Osteoblast (primary cell): ENCODE data around the gene PJVK. TPM values are rescaled to one million over a fixed set of nuclear protein-coding genes. Genes with fewer than 3 reads are reported as not detected.
A peak's percentile ranks its signal among the peaks of the same experiment; 100 is the strongest.

Experiments used
- DNase-seq: peaks from one replicate; pipeline ENCODE4 v3.0.0; 2011; ENCODE audit warnings: low spot score, mixed read lengths; ENCODE audit not compliant: insufficient read length; ENCODE audit errors: missing footprints
- H2AFZ ChIP-seq: 2 replicates; pipeline ENCODE4 v1.6.0; 2011; ENCODE audit warnings: mild to moderate bottlenecking, low read length
- H3K27ac ChIP-seq: 2 replicates; pipeline ENCODE4 v1.5.1; 2011; ENCODE audit warnings: mild to moderate bottlenecking, low read depth, low read length, moderate library complexity
- H3K27me3 ChIP-seq: 2 replicates; pipeline ENCODE4 v1.6.0; 2012; ENCODE audit warnings: mild to moderate bottlenecking, control low read depth, inconsistent platforms, low read length, moderate library complexity; ENCODE audit not compliant: insufficient read depth
- H3K36me3 ChIP-seq: 2 replicates; pipeline ENCODE4 v1.5.1; 2011; ENCODE audit warnings: mild to moderate bottlenecking, low read length, control low read depth, moderate library complexity; ENCODE audit not compliant: insufficient read depth
- H3K4me1 ChIP-seq: 2 replicates; pipeline ENCODE4 v1.5.1; 2011; ENCODE audit warnings: mild to moderate bottlenecking, low read length, control low read depth, moderate library complexity; ENCODE audit not compliant: insufficient read depth
- H3K4me2 ChIP-seq: 2 replicates; pipeline ENCODE4 v1.6.0; 2011; ENCODE audit warnings: mild to moderate bottlenecking, low read length; ENCODE audit not compliant: insufficient read depth
- H3K4me3 ChIP-seq: fragments of 200-600 bp; sonication (generic); 3 replicates; pipeline ENCODE4 v1.5.1; 2012; ENCODE audit warnings: mild to moderate bottlenecking, low read length, inconsistent platforms; ENCODE audit not compliant: insufficient read depth
- H3K79me2 ChIP-seq: 2 replicates; pipeline ENCODE4 v1.6.0; 2012; ENCODE audit warnings: mild to moderate bottlenecking, low read length, control low read depth, inconsistent platforms; ENCODE audit not compliant: insufficient read depth
- H3K9me3 ChIP-seq: 2 replicates; pipeline ENCODE4 v1.5.1; 2011; ENCODE audit warnings: low read depth, low read length, control low read depth
- H4K20me1 ChIP-seq: 2 replicates; pipeline ENCODE4 v1.6.0; 2012; ENCODE audit warnings: mild to moderate bottlenecking, low read length, control low read depth; ENCODE audit not compliant: insufficient read depth
- total RNA-seq: library from RNA; depleted of rRNA; stranded (reverse); fragments of >200 nt; gene quantifications from 2 replicates; pipeline ENCODE4 v1.2.3, GENCODE V29; 2012
- TF ChIP-seq, protein P1 (sequence below): IDR thresholded peaks from 2 replicates; pipeline ENCODE4 v1.5.1; 2011; ENCODE audit warnings: mild to moderate bottlenecking, low read depth, low read length, moderate library complexity; ENCODE audit errors: extremely low read depth

Gene PJVK
- total RNA-seq, 1 donor: 2.5 TPM

DNA sequence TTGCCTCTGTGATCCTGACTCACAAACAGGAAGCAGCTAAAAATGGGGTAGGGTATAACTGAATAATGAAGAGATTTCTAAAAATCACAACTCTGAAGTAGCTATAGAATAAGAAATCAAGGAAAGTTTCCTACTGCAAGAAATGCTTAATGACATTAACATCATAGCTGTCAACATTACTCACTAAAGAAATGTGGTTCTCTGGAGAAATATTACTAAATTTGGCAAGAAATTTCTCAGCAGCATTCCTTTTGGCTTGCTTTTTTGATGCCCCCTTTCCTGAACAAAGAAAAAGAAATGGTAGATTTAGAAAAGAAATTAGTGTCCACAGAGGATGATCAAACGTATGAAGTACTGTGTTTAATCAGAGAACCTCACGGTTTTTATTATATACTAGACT lies 9.8 kb upstream of the PJVK start:
- Histone ChIP-seq H3K4me1 (no peaks in the 10 kb centered on the region), H3K27ac (peak overlapping the region; percentile 1), H3K9me3 (no peaks in the 10 kb centered on the region), H3K4me3 (no peak overlapping the region), H3K36me3 (peaks cover 67% of the 10 kb centered on the region), H3K4me2 (no peak overlapping the region), H4K20me1 (no peaks in the 10 kb centered on the region), H2AFZ (no peak overlapping the region), H3K79me2 (peaks cover 15% of the 10 kb centered on the region), H3K27me3 (no peaks in the 10 kb centered on the region)
- TF ChIP-seq, protein P1, sequence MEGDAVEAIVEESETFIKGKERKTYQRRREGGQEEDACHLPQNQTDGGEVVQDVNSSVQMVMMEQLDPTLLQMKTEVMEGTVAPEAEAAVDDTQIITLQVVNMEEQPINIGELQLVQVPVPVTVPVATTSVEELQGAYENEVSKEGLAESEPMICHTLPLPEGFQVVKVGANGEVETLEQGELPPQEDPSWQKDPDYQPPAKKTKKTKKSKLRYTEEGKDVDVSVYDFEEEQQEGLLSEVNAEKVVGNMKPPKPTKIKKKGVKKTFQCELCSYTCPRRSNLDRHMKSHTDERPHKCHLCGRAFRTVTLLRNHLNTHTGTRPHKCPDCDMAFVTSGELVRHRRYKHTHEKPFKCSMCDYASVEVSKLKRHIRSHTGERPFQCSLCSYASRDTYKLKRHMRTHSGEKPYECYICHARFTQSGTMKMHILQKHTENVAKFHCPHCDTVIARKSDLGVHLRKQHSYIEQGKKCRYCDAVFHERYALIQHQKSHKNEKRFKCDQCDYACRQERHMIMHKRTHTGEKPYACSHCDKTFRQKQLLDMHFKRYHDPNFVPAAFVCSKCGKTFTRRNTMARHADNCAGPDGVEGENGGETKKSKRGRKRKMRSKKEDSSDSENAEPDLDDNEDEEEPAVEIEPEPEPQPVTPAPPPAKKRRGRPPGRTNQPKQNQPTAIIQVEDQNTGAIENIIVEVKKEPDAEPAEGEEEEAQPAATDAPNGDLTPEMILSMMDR: no peak
- no peak for DNase-seq

DNA sequence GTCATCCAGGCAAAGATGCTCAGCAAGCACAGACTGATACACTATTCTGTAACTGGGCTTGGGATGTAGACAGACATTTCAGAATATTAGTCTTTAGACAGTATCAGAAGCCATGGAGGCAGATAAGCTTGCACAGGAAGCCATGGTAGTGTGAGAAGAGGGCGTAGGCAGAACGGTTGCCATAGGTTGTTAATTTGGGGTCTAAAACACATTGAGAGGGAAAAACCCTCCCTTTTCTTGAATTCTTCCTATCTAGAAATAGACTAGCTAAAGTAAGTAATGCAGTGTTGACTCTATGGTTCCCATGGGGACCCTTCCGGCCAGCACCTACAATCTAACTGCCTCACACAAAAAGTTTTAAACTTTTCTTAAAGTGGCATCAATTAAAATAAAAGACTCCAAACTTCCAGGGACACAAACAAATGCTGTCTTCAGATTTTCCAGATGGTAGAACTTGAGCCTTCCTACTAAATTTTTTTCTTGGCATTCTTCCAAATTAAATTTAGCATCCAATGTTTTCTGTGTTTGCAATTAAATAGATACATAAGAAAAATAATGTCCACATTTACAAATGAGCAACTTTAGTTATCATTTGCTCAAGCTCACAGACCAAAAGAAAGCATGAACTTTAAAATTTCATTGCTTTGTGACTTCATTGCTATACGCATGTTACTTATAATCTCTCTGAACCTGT lies 2.1 kb upstream of the PJVK start:
- H3K79me2 ChIP-seq: peaks cover 48% of the 10 kb centered on the region
- DNase-seq: no peak

DNA sequence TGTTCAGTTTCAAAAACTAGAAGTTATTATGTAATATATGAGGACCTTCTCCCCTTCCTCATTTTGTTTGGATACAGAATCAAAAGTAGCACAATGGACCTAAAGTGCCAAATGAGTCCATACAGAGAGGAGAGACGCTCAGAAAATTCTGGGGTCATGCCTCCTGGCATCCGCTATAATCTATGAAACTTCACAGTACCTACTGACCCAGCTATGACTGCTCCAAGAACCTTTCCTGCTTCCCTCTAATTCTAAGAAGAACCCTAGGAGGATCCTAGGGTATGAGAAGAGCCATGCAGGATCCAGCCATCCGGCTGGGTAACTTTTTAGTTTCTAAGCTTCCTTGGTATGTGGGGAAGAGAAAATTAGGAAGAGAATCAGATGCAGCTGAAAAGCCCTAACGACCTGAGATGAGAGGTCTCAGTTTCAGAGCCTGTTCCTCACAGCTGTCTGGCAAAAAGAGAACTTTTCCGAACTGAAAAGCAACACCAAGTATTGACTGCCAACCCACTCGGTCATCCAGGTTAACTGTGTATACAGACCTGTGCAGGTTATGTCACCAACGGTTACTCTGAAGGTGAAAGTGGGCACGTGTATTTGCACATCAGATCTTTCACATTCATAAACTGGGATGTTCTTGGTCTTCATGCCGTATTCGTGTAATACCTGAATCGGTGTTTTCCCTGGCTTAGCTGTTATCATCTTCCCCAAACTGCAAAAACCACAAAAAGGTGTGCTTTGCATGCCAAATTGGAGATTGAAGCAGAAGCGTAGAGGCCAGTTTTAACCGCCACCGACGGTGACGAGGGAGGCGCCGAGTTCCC lies 1.3 kb upstream of the PJVK start:
- DNase-seq: peak; percentile 58
- Histone ChIP-seq H3K27me3 (no peaks in the 10 kb centered on the region), H3K36me3 (peaks cover 31% of the 10 kb centered on the region), H3K9me3 (no peaks in the 10 kb centered on the region), H3K79me2 (peaks cover 47% of the 10 kb centered on the region), H3K27ac (peak overlapping the region; percentile 88), H2AFZ (peak overlapping the region; percentile 69), H3K4me3 (peak overlapping the region; percentile 94), H3K4me2 (peak overlapping the region; percentile 99), H4K20me1 (peaks cover 7% of the 10 kb centered on the region), H3K4me1 (peaks cover 17% of the 10 kb centered on the region)
- TF ChIP-seq, protein P1: no peak

More for the DNA sequence above, 2.1 kb upstream of the PJVK start:
- peaks cover 7% of the 10 kb centered on the region for H4K20me1 ChIP-seq
- H3K9me3 ChIP-seq: no peaks in the 10 kb centered on the region
- TF ChIP-seq, protein P1: no peak
- H3K4me2 ChIP-seq: peak overlapping the region; percentile 99
- H3K36me3 ChIP-seq: peaks cover 38% of the 10 kb centered on the region
- peak overlapping the region; percentile 88 for H3K27ac ChIP-seq
- peaks cover 17% of the 10 kb centered on the region for H3K4me1 ChIP-seq
- H3K4me3 ChIP-seq: no peak overlapping the region
- no peak overlapping the region for H2AFZ ChIP-seq
- H3K27me3 ChIP-seq: no peaks in the 10 kb centered on the region

DNA sequence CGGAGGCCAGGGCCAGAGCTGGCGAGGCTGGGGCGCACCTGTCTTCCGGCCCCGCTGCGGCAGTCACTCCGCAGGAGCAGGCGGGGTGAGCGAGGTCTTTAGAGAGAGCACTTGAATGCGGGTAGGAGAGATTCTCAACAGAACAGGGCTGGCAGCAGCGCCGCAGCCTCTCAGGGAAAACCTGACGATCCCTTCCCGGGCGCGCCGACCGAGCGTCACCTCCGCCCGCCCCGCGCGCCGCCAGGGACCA lies 729 bp upstream of the PJVK start:
- Histone ChIP-seq H3K27ac (peak overlapping the region; percentile 88), H4K20me1 (peaks cover 7% of the 10 kb centered on the region), H3K79me2 (peaks cover 43% of the 10 kb centered on the region), H3K4me2 (peak overlapping the region; percentile 99), H2AFZ (peak overlapping the region; percentile 69), H3K4me1 (peaks cover 17% of the 10 kb centered on the region), H3K9me3 (no peaks in the 10 kb centered on the region), H3K36me3 (peaks cover 26% of the 10 kb centered on the region), H3K27me3 (no peaks in the 10 kb centered on the region), H3K4me3 (peak overlapping the region; percentile 94)
- DNase-seq: no peak
- TF ChIP-seq, protein P1: no peak
